Measurements from ENCODE around the gene KLHDC3. TPM values are rescaled to one million over a fixed set of nuclear protein-coding genes. Genes with fewer than 3 reads are reported as not detected.

Gene KLHDC3
- total and polyA plus RNA-seq, 9 of the 15 experiments (the other 6 are each of a cell fraction or from before 2014, with no cell fraction given), result 4.5 to 171 (median 107) TPM

GRCh38 chr6:42978839-42979522, 35.1 kb upstream of the KLHDC3 start, which contains the start of gene PEX6 (continued):
- TF ChIP-seq ZNF398 (CRISPR knock-in tag; IDR thresholded peaks at IDR 0.05) (no peak), HINFP (tag; conservative IDR thresholded peaks at IDR 0.05; ENCODE audit: low read depth) (no peak), ZNF75A (CRISPR knock-in tag; IDR thresholded peaks at IDR 0.05) (no peak), MAZ (CRISPR knock-in tag; conservative IDR thresholded peaks at IDR 0.05 in 1 of 2, IDR thresholded peaks at IDR 0.05 in 1 of 2) (peak; percentile 29 to 55; a peak in 2 of 4 replicates), ATF6 (CRISPR knock-in tag; IDR thresholded peaks at IDR 0.05) (no peak), KLF6 (CRISPR knock-in tag; IDR thresholded peaks at IDR 0.05; ENCODE audit: borderline replicate concordance) (peak; percentile 39; the same call in 1 of the 2 replicates), NUFIP1 (IDR thresholded peaks at IDR 0.05; ENCODE audit: partially characterized antibody) (no peak), PHTF2 (CRISPR knock-in tag; IDR thresholded peaks at IDR 0.05) (no peak), ZNF175 (CRISPR knock-in tag; IDR thresholded peaks at IDR 0.05; ENCODE audit: low read depth) (no peak), CAMTA2 (CRISPR knock-in tag; conservative IDR thresholded peaks at IDR 0.05) (no peak), HDAC3 (IDR thresholded peaks at IDR 0.05; ENCODE audit: borderline replicate concordance, partially characterized antibody) (no peak), CBX5 (IDR thresholded peaks at IDR 0.05; ENCODE audit: borderline replicate concordance, low read depth) (no peak), XRCC3 (IDR thresholded peaks at IDR 0.05) (no peak; the same call in 1 of the 2 replicates), PHF20 (IDR thresholded peaks at IDR 0.05; ENCODE audit: partially characterized antibody) (peak; percentile 61), PHB2 (IDR thresholded peaks at IDR 0.05; ENCODE audit: low read depth) (no peak), IRF2 (CRISPR knock-in tag; IDR thresholded peaks at IDR 0.05) (no peak)
- TF ChIP-seq, protein P1, sequence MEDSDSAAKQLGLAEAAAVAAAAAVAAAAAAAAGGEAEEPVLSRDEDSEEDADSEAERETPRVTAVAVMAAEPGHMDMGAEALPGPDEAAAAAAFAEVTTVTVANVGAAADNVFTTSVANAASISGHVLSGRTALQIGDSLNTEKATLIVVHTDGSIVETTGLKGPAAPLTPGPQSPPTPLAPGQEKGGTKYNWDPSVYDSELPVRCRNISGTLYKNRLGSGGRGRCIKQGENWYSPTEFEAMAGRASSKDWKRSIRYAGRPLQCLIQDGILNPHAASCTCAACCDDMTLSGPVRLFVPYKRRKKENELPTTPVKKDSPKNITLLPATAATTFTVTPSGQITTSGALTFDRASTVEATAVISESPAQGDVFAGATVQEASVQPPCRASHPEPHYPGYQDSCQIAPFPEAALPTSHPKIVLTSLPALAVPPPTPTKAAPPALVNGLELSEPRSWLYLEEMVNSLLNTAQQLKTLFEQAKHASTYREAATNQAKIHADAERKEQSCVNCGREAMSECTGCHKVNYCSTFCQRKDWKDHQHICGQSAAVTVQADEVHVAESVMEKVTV (CRISPR knock-in tag; IDR thresholded peaks at IDR 0.05), result no peak
- TF ChIP-seq, protein P2, sequence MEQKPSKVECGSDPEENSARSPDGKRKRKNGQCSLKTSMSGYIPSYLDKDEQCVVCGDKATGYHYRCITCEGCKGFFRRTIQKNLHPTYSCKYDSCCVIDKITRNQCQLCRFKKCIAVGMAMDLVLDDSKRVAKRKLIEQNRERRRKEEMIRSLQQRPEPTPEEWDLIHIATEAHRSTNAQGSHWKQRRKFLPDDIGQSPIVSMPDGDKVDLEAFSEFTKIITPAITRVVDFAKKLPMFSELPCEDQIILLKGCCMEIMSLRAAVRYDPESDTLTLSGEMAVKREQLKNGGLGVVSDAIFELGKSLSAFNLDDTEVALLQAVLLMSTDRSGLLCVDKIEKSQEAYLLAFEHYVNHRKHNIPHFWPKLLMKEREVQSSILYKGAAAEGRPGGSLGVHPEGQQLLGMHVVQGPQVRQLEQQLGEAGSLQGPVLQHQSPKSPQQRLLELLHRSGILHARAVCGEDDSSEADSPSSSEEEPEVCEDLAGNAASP (IDR thresholded peaks at IDR 0.05), result no peak
